GM12878 (cell line): ENCODE data around the gene HCN3. TPM values are rescaled to one million over a fixed set of nuclear protein-coding genes. Genes with fewer than 3 reads are reported as not detected.

Experiments used
- ASH2L ChIP-seq: fragments of 300-600, 200-600 bp; sonication (generic); IDR thresholded peaks from 2 replicates; pipeline ENCODE4 v1.6.1; 2017; ENCODE audit warnings: low read depth, mild to moderate bottlenecking, borderline replicate concordance
- BCL3 ChIP-seq: IDR thresholded peaks from 2 replicates; pipeline ENCODE4 v1.6.1; 2011; ENCODE audit warnings: borderline replicate concordance, low read depth, mild to moderate bottlenecking, moderate library complexity, low read length; ENCODE audit not compliant: insufficient read depth, poor library complexity, severe bottlenecking
- CBFB ChIP-seq: IDR thresholded peaks from 2 replicates; pipeline ENCODE4 v1.6.1; 2016; ENCODE audit warnings: antibody characterized with exemption, low read depth
- CBX5 ChIP-seq: sonication (generic); IDR thresholded peaks from 2 replicates; pipeline ENCODE4 v1.6.1; 2016; ENCODE audit warnings: low read depth, moderate library complexity, mild to moderate bottlenecking, inconsistent platforms
- CHD1 ChIP-seq: IDR thresholded peaks from 2 replicates; pipeline ENCODE4 v1.6.1; 2012; ENCODE audit warnings: low read depth, low read length, improper control_type of control experiment
- CHD4 ChIP-seq: fragments of 200-600 bp; sonication (generic); IDR thresholded peaks from 2 replicates; pipeline ENCODE4 v1.6.1; 2016; ENCODE audit warnings: mild to moderate bottlenecking
- CREB1 ChIP-seq: IDR thresholded peaks from 2 replicates; pipeline ENCODE4 v1.6.1; 2012; ENCODE audit warnings: low read depth, mild to moderate bottlenecking, inconsistent platforms
- DPF2 ChIP-seq: fragments of 450-650 bp; IDR thresholded peaks from 2 replicates; pipeline ENCODE4 v1.6.1; 2017; ENCODE audit warnings: mild to moderate bottlenecking
- EGR1 ChIP-seq, 2 experiments: IDR thresholded peaks; 1 replicate in 1 of 2; 2 replicates in 1 of 2; pipeline ENCODE4 v1.6.1; 2011 to 2012; ENCODE audit warnings: low read depth in 2 of 2, low read length in 2 of 2, borderline replicate concordance in 1 of 2, mild to moderate bottlenecking in 1 of 2, moderate library complexity in 1 of 2
- ESRRA ChIP-seq: IDR thresholded peaks from 2 replicates; pipeline ENCODE4 v1.6.1; 2012; ENCODE audit warnings: mild to moderate bottlenecking, low read length, improper control_type of control experiment
- EZH2 ChIP-seq: IDR thresholded peaks from 2 replicates; pipeline ENCODE4 v1.6.1; 2012; ENCODE audit warnings: low read depth, mild to moderate bottlenecking, control low read depth, inconsistent platforms, low read length, borderline replicate concordance; ENCODE audit not compliant: control insufficient read depth
- FOS ChIP-seq: IDR thresholded peaks from 3 replicates; pipeline ENCODE4 v1.6.1; 2011; ENCODE audit warnings: borderline replicate concordance; ENCODE audit not compliant: insufficient read length; ENCODE audit errors: extremely low read depth
- FOXK2 ChIP-seq: fragments of 450-650 bp; IDR thresholded peaks from 2 replicates; pipeline ENCODE4 v1.6.1; 2017; ENCODE audit warnings: mild to moderate bottlenecking, moderate library complexity
- IRF4 ChIP-seq: IDR thresholded peaks from 2 replicates; pipeline ENCODE4 v1.6.1; 2011; ENCODE audit warnings: low read depth, low read length
- NBN ChIP-seq: fragments of 450-650 bp; IDR thresholded peaks from 2 replicates; pipeline ENCODE4 v1.6.1; 2016
- NFYB ChIP-seq: IDR thresholded peaks from 2 replicates; pipeline ENCODE4 v1.6.1; 2011; ENCODE audit warnings: low read depth, mild to moderate bottlenecking, low read length, improper control_type of control experiment, moderate library complexity; ENCODE audit not compliant: insufficient read depth
- NRF1 ChIP-seq: conservative IDR thresholded peaks from 2 replicates; pipeline ENCODE4 v1.6.1; 2011; ENCODE audit warnings: mild to moderate bottlenecking, low read depth, low read length, improper control_type of control experiment
- SMAD5 ChIP-seq: IDR thresholded peaks from 2 replicates; pipeline ENCODE4 v1.6.1; 2016; ENCODE audit warnings: antibody characterized with exemption, low read depth
- STAT1 ChIP-seq: fragments of 450-650 bp; conservative IDR thresholded peaks from 2 replicates; pipeline ENCODE4 v1.6.1; 2014; ENCODE audit warnings: antibody characterized with exemption, mild to moderate bottlenecking
- ZBTB4 ChIP-seq: fragments of 450-650 bp; formaldehyde crosslinking; IDR thresholded peaks from 2 replicates; pipeline ENCODE4 v1.4.0; 2022; ENCODE audit warnings: mild to moderate bottlenecking, moderate library complexity
- ZNF217 ChIP-seq: fragments of 450-650 bp; IDR thresholded peaks from 2 replicates; pipeline ENCODE4 v1.6.1; 2017; ENCODE audit warnings: antibody characterized with exemption, mild to moderate bottlenecking
- ZSCAN29 ChIP-seq: fragments of 450-650 bp; IDR thresholded peaks from 2 replicates; pipeline ENCODE4 v1.6.1; 2017; ENCODE audit warnings: mild to moderate bottlenecking, moderate library complexity
- polyA plus RNA-seq, 11 experiments: library from polyadenylated mRNA; depleted of rRNA in 4 of 11; unstranded in 6 of 11; stranded (reverse) in 5 of 11; fragments of >200 nt; fragmentation: Nextera tagmentation in 4 of 11; fragmentation: Illumina TruSeq in 1 of 11; extraction: Ambion mirVana in 4 of 11; extraction: Trizol in 1 of 11; gene quantifications; 1 replicate in 1 of 11; 2 replicates in 10 of 11; pipeline versions ENCODE4 v1.2.1 to v1.2.3, GENCODE V29; 2011 to 2016; ENCODE audit warnings: inconsistent platforms in 2 of 11, missing spikeins in 2 of 11, low read depth in 1 of 11
- total RNA-seq, 4 experiments: library from RNA; depleted of rRNA in 3 of 4; stranded (reverse); fragments of >200 nt in 3 of 4; fragmentation: Illumina TruSeq in 1 of 4; extraction: Trizol in 1 of 4; gene quantifications; 2 replicates each; pipeline versions ENCODE4 v1.2.1 to v1.2.3, GENCODE V29; 2013 to 2021
- TF ChIP-seq, protein P1 (sequence below): fragments of 450-650 bp; IDR thresholded peaks from 2 replicates; pipeline ENCODE4 v1.6.1; 2017; ENCODE audit warnings: borderline replicate concordance
- TF ChIP-seq, protein P2 (sequence below): IDR thresholded peaks from 2 replicates; pipeline ENCODE4 v1.6.1; 2012; ENCODE audit warnings: low read length, inconsistent platforms

The HCN3 gene
- total and polyA plus RNA-seq, 10 of the 15 experiments (the other 5 are each of a cell fraction or from before 2014, with no cell fraction given), result 0.08 to 4.1 (median 1.8) TPM

DNA sequence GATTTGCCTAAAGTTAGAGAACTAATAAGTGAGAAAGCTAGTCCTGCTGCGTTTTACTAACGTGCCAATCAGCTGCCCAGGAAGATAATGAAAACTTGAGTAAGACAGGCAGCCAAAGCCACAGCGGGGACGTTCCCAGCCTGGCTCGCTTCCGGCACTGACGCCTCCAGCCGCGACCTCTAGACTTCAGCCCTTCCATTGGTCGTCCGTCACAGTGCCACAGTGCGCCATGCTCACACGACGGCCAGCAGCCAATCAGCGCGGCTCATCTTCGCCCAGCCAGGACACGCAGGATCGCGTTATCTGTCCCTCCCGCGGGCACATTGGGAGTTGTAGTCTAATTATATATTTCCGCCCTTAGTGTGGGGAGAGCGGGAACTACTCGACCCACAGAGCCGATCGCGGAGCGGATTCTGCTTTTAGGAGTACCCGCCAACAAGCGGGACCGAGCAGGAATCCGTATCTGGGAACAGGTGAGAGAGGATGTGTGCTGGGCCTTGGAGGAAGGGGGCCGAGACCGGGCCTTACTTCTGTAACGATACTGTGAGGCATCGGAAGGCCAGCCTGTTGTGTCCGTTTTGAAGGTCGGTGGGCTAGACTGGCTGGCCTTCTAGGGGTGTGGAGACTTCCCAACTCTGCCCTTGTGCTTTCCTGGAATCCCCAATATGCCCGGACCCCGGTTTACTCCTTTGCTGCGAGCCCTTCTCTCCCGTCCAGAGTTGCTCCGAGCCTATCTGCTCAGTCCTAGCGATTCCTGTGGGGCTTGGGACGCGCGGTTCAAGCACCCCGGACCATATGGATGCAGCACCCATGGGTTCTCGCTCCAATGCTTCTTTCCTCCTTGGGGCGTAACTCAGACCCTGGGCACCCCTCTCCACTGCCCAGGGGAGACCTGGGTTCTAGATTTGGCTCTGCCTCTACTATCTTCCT lies 31.5 kb downstream of the HCN3 start, which contains the start of gene FDPS (continued):
- TF ChIP-seq, protein P1, sequence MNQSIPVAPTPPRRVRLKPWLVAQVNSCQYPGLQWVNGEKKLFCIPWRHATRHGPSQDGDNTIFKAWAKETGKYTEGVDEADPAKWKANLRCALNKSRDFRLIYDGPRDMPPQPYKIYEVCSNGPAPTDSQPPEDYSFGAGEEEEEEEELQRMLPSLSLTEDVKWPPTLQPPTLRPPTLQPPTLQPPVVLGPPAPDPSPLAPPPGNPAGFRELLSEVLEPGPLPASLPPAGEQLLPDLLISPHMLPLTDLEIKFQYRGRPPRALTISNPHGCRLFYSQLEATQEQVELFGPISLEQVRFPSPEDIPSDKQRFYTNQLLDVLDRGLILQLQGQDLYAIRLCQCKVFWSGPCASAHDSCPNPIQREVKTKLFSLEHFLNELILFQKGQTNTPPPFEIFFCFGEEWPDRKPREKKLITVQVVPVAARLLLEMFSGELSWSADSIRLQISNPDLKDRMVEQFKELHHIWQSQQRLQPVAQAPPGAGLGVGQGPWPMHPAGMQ, result peak; percentile 59; the same call in 1 of the 2 replicates
- no peak for TF ChIP-seq EZH2
- TF ChIP-seq ZBTB4, result no peak
- TF ChIP-seq IRF4, result 0 out of 2 replicates have a peak, but pooled peaks have one; percentile 32
- TF ChIP-seq ZSCAN29, result no peak
- no peak for TF ChIP-seq CBX5
- TF ChIP-seq FOXK2, result no peak
- peak; percentile 22; the same call in 1 of the 2 replicates for TF ChIP-seq NBN
- no peak for TF ChIP-seq STAT1
- TF ChIP-seq, protein P2, sequence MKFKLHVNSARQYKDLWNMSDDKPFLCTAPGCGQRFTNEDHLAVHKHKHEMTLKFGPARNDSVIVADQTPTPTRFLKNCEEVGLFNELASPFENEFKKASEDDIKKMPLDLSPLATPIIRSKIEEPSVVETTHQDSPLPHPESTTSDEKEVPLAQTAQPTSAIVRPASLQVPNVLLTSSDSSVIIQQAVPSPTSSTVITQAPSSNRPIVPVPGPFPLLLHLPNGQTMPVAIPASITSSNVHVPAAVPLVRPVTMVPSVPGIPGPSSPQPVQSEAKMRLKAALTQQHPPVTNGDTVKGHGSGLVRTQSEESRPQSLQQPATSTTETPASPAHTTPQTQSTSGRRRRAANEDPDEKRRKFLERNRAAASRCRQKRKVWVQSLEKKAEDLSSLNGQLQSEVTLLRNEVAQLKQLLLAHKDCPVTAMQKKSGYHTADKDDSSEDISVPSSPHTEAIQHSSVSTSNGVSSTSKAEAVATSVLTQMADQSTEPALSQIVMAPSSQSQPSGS, result no peak
- TF ChIP-seq EGR1 (IDR thresholded peaks at IDR 0.05; ENCODE audit: borderline replicate concordance in 1 of 2, low read depth in 2 of 2, low read length in 2 of 2), result no peak
- peak; percentile 67 for TF ChIP-seq CBFB
- peak; percentile 98 for TF ChIP-seq CREB1
- TF ChIP-seq DPF2, result no peak
- TF ChIP-seq CHD4, result no peak
- TF ChIP-seq ASH2L, result no peak
- TF ChIP-seq BCL3, result no peak
- peak; percentile 83; the same call in 1 of the 2 replicates for TF ChIP-seq SMAD5
- TF ChIP-seq CHD1, result 0 out of 2 replicates have a peak, but pooled peaks have one; percentile 47
- peak; percentile 94 for TF ChIP-seq NFYB
- peak; percentile 23 for TF ChIP-seq FOS
- 0 out of 2 replicates have a peak, but pooled peaks have one; percentile 7 for TF ChIP-seq NRF1
- TF ChIP-seq ZNF217, result no peak
- no peak for TF ChIP-seq ESRRA
